HL-60 (cell line): ENCODE measurements around the gene TAL1.

ENCODE experiments used
- DNase-seq, 2 experiments: peaks; one replicate each; pipeline ENCODE4 v3.0.0-alpha.2; 2010 to 2020; ENCODE audit warnings: low read depth in 1 of 2, low spot score in 1 of 2
- H3K27ac ChIP-seq: fragments of 250-450 bp; sonication (Bioruptor Pico); replicated peaks from 2 replicates; pipeline ENCODE4 v1.5.1; 2020; ENCODE audit warnings: mild to moderate bottlenecking, moderate library complexity
- H3K27me3 ChIP-seq: fragments of 250-450 bp; sonication (Bioruptor Pico); 2 replicates; pipeline ENCODE4 v1.5.1; 2021; ENCODE audit warnings: mild to moderate bottlenecking, moderate library complexity; ENCODE audit not compliant: insufficient read depth, poor library complexity, severe bottlenecking
- H3K4me3 ChIP-seq: replicated peaks from 2 replicates; pipeline ENCODE4 v1.5.1; 2011; ENCODE audit warnings: mild to moderate bottlenecking, control low read depth, low read length; ENCODE audit not compliant: insufficient read depth
- CTCF ChIP-seq: IDR thresholded peaks from one replicate; pipeline ENCODE4 v1.5.1; 2011; ENCODE audit warnings: low read length, control low read depth, inconsistent platforms; ENCODE audit not compliant: insufficient read depth
- GABPA ChIP-seq: IDR thresholded peaks from 2 replicates; pipeline ENCODE4 v1.6.1; 2012; ENCODE audit warnings: low read depth
- POLR2AphosphoS5 ChIP-seq: IDR thresholded peaks from 2 replicates; pipeline ENCODE4 v1.6.1; 2012; ENCODE audit warnings: low read depth
- REST ChIP-seq: IDR thresholded peaks from 2 replicates; pipeline ENCODE4 v1.6.1; 2012; ENCODE audit warnings: low read depth; ENCODE audit not compliant: insufficient replicate concordance
- SPI1 ChIP-seq: IDR thresholded peaks from 2 replicates; pipeline ENCODE4 v1.6.1; 2012; ENCODE audit warnings: low read depth, mild to moderate bottlenecking, borderline replicate concordance

The TAL1 gene

GRCh38 chr1:47235241-47235681 lies 3.2 kb upstream of the TAL1 start:
- TF ChIP-seq GABPA (no peak), CTCF (no peak), POLR2AphosphoS5 (no peak), SPI1 (no peak), REST (no peak)

GRCh38 chr1:47233186-47233585 lies 1.2 kb upstream of the TAL1 start:
- no peak overlapping the region for H3K4me3 ChIP-seq
- TF ChIP-seq CTCF (no peak), SPI1 (no peak), GABPA (no peak), POLR2AphosphoS5 (no peak), REST (no peak)
- H3K27ac ChIP-seq: no peak overlapping the region
- H3K27me3 ChIP-seq: peaks cover 63% of the 10 kb centered on the region
- no peak for DNase-seq

More at GRCh38 chr1:47235241-47235681, 3.2 kb upstream of the TAL1 start:
- no peak overlapping the region for H3K4me3 ChIP-seq
- H3K27me3 ChIP-seq: peaks cover 46% of the 10 kb centered on the region
- DNase-seq: no peak
- no peak overlapping the region for H3K27ac ChIP-seq

- Histone ChIP-seq H3K27ac (no peak overlapping the region), H3K27me3 (peaks cover 79% of the 10 kb centered on the region), H3K4me3 (peak overlapping the region; percentile 30)
- TF ChIP-seq CTCF (no peak), POLR2AphosphoS5 (no peak), GABPA (no peak), REST (no peak), SPI1 (no peak)
- DNase-seq: peak; percentile 41 to 72
Observed at GRCh38 chr1:47231301-47232186, 481 bp downstream of the TAL1 start.
